ENCODE measurements around the gene TOMM40. TPM values are rescaled to one million over a fixed set of nuclear protein-coding genes. Genes with fewer than 3 reads are reported as not detected.

The TOMM40 gene
- total and polyA plus RNA-seq, 2 of the 13 experiments (the other 11 are each of a cell fraction or from before 2014, with no cell fraction given): 72.0 to 110 TPM

DNA sequence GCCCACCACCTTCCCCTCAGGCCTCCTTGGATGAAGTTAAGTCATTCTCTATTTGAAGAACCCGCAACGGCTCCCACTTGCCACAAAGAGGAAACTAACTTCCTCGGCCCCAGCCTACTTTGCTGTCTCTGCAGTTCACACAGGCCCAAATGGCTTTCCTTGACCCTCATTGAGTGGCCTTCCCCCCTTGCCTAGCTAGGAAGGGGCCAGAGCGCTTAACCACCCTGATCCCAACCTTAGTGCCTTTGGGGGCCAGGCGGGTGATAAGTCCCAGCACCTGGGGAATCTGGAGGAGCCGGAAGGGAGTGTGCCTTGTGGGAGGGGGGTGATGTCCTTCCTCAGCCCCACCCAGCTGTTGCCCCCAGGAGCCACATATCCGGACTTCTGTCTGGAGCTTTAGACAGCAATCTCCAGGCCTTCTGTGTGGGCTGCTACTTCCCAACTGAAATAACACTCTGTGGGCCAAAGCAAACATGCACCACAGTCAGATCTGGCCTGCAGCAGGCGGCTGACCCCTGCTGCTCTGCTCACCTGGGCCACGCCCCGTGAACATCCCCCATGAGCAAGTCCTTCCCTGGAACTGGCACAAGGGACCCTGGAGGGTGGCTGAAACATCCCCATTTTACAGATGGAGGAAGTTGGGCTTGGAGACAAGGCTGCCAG lies 34.5 kb upstream of the TOMM40 start (continued):
- no peak for TF ChIP-seq KIAA2018 (CRISPR knock-in tag; IDR thresholded peaks at IDR 0.05; ENCODE audit: borderline replicate concordance)
- no peak for TF ChIP-seq NFIB (CRISPR knock-in tag; IDR thresholded peaks at IDR 0.05; ENCODE audit: borderline replicate concordance)
- TF ChIP-seq IRF2 (CRISPR knock-in tag; IDR thresholded peaks at IDR 0.05): no peak
- TF ChIP-seq MIXL1 (CRISPR knock-in tag; IDR thresholded peaks at IDR 0.05): peak; percentile 72
- TF ChIP-seq ZNF296 (CRISPR knock-in tag; conservative IDR thresholded peaks at IDR 0.05): no peak
- TF ChIP-seq ZNF329 (CRISPR knock-in tag; IDR thresholded peaks at IDR 0.05; ENCODE audit: low read depth): no peak
- TF ChIP-seq HOXA9 (CRISPR knock-in tag; IDR thresholded peaks at IDR 0.05; ENCODE audit: borderline replicate concordance): no peak
- no peak for TF ChIP-seq PHB2 (IDR thresholded peaks at IDR 0.05; ENCODE audit: partially characterized antibody)
- TF ChIP-seq, protein P1, sequence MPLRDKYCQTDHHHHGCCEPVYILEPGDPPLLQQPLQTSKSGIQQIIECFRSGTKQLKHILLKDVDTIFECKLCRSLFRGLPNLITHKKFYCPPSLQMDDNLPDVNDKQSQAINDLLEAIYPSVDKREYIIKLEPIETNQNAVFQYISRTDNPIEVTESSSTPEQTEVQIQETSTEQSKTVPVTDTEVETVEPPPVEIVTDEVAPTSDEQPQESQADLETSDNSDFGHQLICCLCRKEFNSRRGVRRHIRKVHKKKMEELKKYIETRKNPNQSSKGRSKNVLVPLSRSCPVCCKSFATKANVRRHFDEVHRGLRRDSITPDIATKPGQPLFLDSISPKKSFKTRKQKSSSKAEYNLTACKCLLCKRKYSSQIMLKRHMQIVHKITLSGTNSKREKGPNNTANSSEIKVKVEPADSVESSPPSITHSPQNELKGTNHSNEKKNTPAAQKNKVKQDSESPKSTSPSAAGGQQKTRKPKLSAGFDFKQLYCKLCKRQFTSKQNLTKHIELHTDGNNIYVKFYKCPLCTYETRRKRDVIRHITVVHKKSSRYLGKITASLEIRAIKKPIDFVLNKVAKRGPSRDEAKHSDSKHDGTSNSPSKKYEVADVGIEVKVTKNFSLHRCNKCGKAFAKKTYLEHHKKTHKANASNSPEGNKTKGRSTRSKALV (CRISPR knock-in tag; IDR thresholded peaks at IDR 0.05): no peak
- TF ChIP-seq CSRNP1 (CRISPR knock-in tag; IDR thresholded peaks at IDR 0.05): no peak
- no peak for TF ChIP-seq ZNF772 (CRISPR knock-in tag; IDR thresholded peaks at IDR 0.05)
- TF ChIP-seq SALL1 (CRISPR knock-in tag; IDR thresholded peaks at IDR 0.05): peak; percentile 63
- no peak for TF ChIP-seq HDAC6 (IDR thresholded peaks at IDR 0.05; ENCODE audit: low read depth, low read length)
- no peak for TF ChIP-seq FOXC1 (CRISPR knock-in tag; IDR thresholded peaks at IDR 0.05; ENCODE audit: borderline replicate concordance)
- no peak for TF ChIP-seq NFRKB (IDR thresholded peaks at IDR 0.05)
- no peak for TF ChIP-seq PRPF4 (IDR thresholded peaks at IDR 0.05; ENCODE audit: low read depth, low read length, poor library complexity, severe bottlenecking)
- TF ChIP-seq MEIS2 (CRISPR knock-in tag; IDR thresholded peaks at IDR 0.05): no peak
- TF ChIP-seq ZKSCAN5 (CRISPR knock-in tag; IDR thresholded peaks at IDR 0.05): no peak
- no peak for TF ChIP-seq ELF1 (CRISPR knock-in tag; IDR thresholded peaks at IDR 0.05)

Data from HepG2 (cell line).